Stimulated activated CD8-positive, alpha-beta memory T cell treated with anti-CD3 and anti-CD28 coated beads, Interleukin-7, amount 100 ng/mL, for 1 hour (primary cell): Measurements from ENCODE around the gene DDAH1.

Experiments
- DNase-seq, 2 donors: peaks; one replicate each; pipeline ENCODE4 v3.0.0-alpha.2; 2020; ENCODE audit warnings: low read depth in 2 of 2

The DDAH1 gene

DNA sequence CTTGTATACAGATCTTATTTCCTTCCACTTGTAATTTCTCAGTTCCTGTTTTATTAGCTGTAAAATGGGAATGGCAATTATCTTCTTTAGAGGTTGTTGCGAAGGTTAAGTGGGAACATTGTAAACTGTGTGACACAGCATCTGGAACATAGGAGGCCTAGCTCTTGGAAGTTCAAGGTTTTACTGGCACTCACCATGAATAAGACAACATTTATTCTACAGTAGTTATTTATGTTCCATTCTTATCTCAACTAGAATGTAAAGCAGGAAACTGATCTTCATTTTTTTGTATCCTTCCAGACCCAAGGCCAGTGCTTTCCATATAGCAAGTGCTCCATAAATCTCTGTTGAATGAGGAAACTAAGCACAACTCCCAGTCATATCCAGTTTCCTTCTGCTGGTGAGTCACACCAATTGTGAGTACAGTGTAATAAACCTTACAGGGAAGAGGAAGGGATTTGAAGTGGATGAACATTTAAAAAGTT, 189.9 kb downstream of the DDAH1 start:
- no peak for DNase-seq

DNA sequence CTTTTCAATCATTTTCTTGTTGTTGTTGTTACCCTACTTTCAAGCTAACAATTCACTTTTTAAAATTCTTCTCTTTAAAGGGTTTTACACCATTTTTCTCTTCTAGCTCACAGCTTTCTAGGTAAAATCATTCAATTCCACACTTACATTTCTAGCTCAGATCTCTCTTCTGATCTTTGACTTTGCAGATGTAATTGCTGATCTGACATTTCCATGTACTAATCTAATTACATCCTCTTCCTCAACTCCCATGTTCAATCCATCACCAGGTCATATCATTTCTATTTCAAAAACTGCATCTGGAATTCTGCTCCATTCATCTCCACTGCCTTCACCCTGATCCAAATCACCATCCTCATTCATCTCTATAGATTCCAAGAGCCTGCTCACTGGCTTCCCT, 191.6 kb downstream of the DDAH1 start:
- no peak for DNase-seq

DNA sequence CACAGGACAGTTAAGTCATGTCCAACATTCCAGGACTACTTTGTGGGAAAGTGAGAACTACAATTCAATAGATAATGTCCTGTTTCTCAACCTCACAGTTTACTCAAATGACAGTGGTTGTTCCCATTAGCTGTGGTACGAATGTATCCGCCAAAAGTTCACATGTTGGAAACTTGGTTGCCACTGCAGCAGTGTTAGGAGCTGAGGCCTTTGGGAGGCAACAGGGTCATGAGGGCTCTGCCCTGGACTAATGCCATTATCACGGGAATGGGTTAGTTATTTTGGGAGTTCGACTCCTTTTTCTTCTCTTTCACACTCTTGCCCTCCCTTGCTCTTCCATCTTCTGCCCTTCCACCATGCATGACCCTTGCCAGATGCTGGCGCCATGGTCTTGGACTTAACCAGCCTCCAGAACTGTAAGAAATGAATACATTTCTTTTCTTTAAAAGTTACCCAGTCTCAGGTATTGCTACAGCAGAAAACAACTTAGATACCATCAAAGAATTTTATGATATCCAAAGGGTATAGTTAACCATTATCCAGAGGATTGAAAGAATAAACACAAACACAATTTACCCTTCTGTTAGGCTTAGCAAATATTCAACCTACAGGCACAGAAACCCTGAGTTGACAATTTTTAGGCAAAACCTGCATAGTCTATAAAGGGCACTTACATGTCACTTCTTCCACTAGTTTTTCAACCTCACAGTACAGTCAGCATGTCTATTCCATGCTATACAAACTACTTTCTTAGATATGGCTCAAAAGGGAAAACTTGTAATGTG, 196.0 kb downstream of the DDAH1 start:
- no peak for DNase-seq
